ENCODE measurements around the gene ADIPOQ.
"Not testable (repeated sequence)": the region's sequence is repeated elsewhere in the genome, so short reads cannot be mapped to it uniquely, and the experiment has no call there.

DNA sequence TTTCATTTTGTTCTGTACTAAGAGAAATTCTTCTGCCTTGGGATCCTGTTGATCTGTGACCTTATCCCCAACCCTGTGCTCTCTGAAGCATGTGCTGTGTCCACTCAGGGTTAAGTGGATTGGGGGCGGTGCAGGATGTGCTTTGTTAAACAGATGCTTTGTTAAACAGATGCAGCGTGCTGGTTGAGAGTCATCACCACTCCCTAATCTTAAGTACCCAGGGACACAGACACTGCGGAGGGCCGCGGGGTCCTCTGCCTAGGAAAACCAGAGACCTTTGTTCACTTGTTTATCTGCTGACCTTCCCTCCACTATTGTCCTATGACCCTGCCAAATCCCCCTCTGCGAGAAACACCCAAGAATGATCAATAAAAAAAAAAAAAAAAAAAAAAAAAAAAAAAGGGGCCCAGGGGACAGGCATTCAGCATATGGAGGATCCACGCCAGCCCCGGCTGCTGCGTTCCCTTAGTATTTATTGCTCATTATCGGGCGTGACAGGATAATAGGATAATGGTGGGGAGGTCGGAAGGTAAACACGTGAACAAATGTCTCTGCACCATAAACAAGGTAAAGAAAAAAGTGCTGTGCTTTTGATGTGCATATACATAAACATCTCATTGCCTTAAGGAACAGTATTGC is 22.8 kb downstream of the ADIPOQ start:
- TF ChIP-seq, protein P1, sequence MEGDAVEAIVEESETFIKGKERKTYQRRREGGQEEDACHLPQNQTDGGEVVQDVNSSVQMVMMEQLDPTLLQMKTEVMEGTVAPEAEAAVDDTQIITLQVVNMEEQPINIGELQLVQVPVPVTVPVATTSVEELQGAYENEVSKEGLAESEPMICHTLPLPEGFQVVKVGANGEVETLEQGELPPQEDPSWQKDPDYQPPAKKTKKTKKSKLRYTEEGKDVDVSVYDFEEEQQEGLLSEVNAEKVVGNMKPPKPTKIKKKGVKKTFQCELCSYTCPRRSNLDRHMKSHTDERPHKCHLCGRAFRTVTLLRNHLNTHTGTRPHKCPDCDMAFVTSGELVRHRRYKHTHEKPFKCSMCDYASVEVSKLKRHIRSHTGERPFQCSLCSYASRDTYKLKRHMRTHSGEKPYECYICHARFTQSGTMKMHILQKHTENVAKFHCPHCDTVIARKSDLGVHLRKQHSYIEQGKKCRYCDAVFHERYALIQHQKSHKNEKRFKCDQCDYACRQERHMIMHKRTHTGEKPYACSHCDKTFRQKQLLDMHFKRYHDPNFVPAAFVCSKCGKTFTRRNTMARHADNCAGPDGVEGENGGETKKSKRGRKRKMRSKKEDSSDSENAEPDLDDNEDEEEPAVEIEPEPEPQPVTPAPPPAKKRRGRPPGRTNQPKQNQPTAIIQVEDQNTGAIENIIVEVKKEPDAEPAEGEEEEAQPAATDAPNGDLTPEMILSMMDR (IDR thresholded peaks at IDR 0.05): not testable (repeated sequence)
- TF ChIP-seq POLR2AphosphoS5, TCF7L2 (IDR thresholded peaks at IDR 0.05; ENCODE audit: low read depth, low read length): not testable (repeated sequence)

Data from Panc1 (cell line).